B cell (primary cell): ENCODE results near the gene CRYAA. TPM values are rescaled to one million over a fixed set of nuclear protein-coding genes. Genes with fewer than 3 reads are reported as not detected.
A peak's percentile ranks its signal among the peaks of the same experiment; 100 is the strongest.
"Not testable (repeated sequence)": the region's sequence is repeated elsewhere in the genome, so short reads cannot be mapped to it uniquely, and the experiment has no call there.

Experiments used
- ATAC-seq: fragments of 200-7000 bp; cut with Tn5 transposase; one replicate; pipeline ENCODE4 v1.10.0; 2021; ENCODE audit warnings: low read depth, mild to moderate bottlenecking, moderate number of reproducible peaks, moderate library complexity
- CTCF ChIA-PET: fragments of 350-600 bp; sonication (Branson Sonifier 250); formaldehyde crosslinking; loops from one replicate; lab custom pipeline; 2021; ENCODE audit warnings: antibody characterized with exemption, inconsistent platforms; lab: Charles Lee
- POLR2A ChIA-PET: fragments of 350-600 bp; sonication (Branson Sonifier 250); formaldehyde crosslinking; loops from one replicate; lab custom pipeline; 2021; ENCODE audit warnings: antibody characterized with exemption; lab: Charles Lee
- DNase-seq: peaks from one replicate; pipeline ENCODE4 v3.0.0; 2013
- H2AFZ ChIP-seq: 2 replicates; pipeline ENCODE4 v1.6.1; 2012; ENCODE audit warnings: mild to moderate bottlenecking, low read depth, low read length; ENCODE audit not compliant: insufficient read depth, poor library complexity, severe bottlenecking
- H3K27ac ChIP-seq, 2 donors: 1 replicate in 1 of 2; 2 replicates in 1 of 2; pipeline ENCODE4 v1.5.1; 2012 to 2013; ENCODE audit warnings: low read length in 2 of 2, mild to moderate bottlenecking in 2 of 2, moderate library complexity in 1 of 2
- H3K27me3 ChIP-seq, 4 experiments: fragments of 200-600 bp in 1 of 4; sonication (generic) in 1 of 4; replicated peaks in 1 of 4; 1 replicate in 2 of 4; 2 replicates in 2 of 4; pipeline versions ENCODE4 v1.6.1 to v1.7.0; 2013 to 2016; ENCODE audit warnings: low read length in 3 of 4, mild to moderate bottlenecking in 2 of 4, mixed read lengths in 1 of 4, moderate library complexity in 1 of 4; ENCODE audit not compliant: insufficient read depth in 4 of 4, control insufficient read depth in 3 of 4; ENCODE audit errors: control extremely low read depth in 1 of 4
- H3K36me3 ChIP-seq, 2 experiments: replicated peaks in 1 of 2; 1 replicate in 1 of 2; 2 replicates in 1 of 2; pipeline versions ENCODE4 v1.6.1 to v1.7.1; 2013; ENCODE audit warnings: low read length in 1 of 2; ENCODE audit not compliant: insufficient read depth in 2 of 2, control insufficient read depth in 1 of 2; ENCODE audit errors: control extremely low read depth in 1 of 2, extremely low read depth in 1 of 2
- H3K4me1 ChIP-seq, 2 donors: fragments of 200-600 bp in 1 of 2; sonication (generic) in 1 of 2; 1 replicate in 1 of 2; 2 replicates in 1 of 2; pipeline versions ENCODE4 v1.5.1 to v1.6.1; 2013 to 2017; ENCODE audit warnings: low read length in 2 of 2; ENCODE audit not compliant: control insufficient read depth in 2 of 2, insufficient read depth in 2 of 2
- H3K4me2 ChIP-seq: replicated peaks from 2 replicates; pipeline ENCODE3; 2012; ENCODE audit warnings: mild to moderate bottlenecking, low read depth, low read length; ENCODE audit not compliant: poor library complexity, severe bottlenecking
- H3K4me3 ChIP-seq, 5 experiments: fragments of 200-600 bp in 1 of 5; sonication (generic) in 1 of 5; 1 replicate in 3 of 5; 2 replicates in 2 of 5; pipeline versions ENCODE4 v1.5.1 to v1.7.0; 2011 to 2016; ENCODE audit warnings: low read length in 4 of 5, mild to moderate bottlenecking in 4 of 5, low read depth in 2 of 5, control low read depth in 1 of 5, moderate library complexity in 1 of 5; ENCODE audit not compliant: insufficient read depth in 1 of 5; ENCODE audit errors: control extremely low read depth in 1 of 5, extremely low read depth in 1 of 5
- H3K79me2 ChIP-seq: fragments of 200-600 bp; sonication (generic); one replicate; pipeline ENCODE4 v1.6.0; 2016; ENCODE audit warnings: low read length; ENCODE audit not compliant: control insufficient read depth, insufficient read depth
- H3K9ac ChIP-seq: fragments of 200-600 bp; sonication (generic); 2 replicates; pipeline ENCODE4 v1.6.1; 2017; ENCODE audit warnings: mild to moderate bottlenecking, low read length, moderate library complexity
- H3K9me3 ChIP-seq, 3 donors: one replicate each; pipeline versions ENCODE4 v1.6.1 to v1.7.1; 2013; ENCODE audit warnings: low read length in 2 of 3; ENCODE audit not compliant: control insufficient read depth in 2 of 3, insufficient read depth in 1 of 3; ENCODE audit errors: control extremely low read depth in 1 of 3
- H4K20me1 ChIP-seq: 2 replicates; pipeline ENCODE4 v1.6.0; 2012; ENCODE audit warnings: mild to moderate bottlenecking, low read length; ENCODE audit not compliant: insufficient read depth, control insufficient read depth, poor library complexity, severe bottlenecking
- H3K27ac Mint-ChIP-seq: one replicate; pipeline ENCODE4 v1.8.0; 2021; ENCODE audit warnings: mixed read lengths
- H3K27me3 Mint-ChIP-seq: one replicate; pipeline ENCODE4 v1.8.0; 2021; ENCODE audit warnings: mixed read lengths
- H3K4me1 Mint-ChIP-seq: one replicate; pipeline ENCODE4 v1.8.0; 2021; ENCODE audit warnings: mixed read lengths
- H3K4me3 Mint-ChIP-seq: one replicate; pipeline ENCODE4 v1.8.0; 2021; ENCODE audit warnings: mixed read lengths
- H3K9me3 Mint-ChIP-seq: one replicate; pipeline ENCODE4 v1.8.0; 2022; ENCODE audit warnings: mixed read lengths; ENCODE audit not compliant: insufficient read depth
- WGBS: methylation state at CpG from one replicate; pipeline ENCODE4 v1.1.5; 2013; ENCODE audit warnings: missing lambda C conversion rate; ENCODE audit not compliant: insufficient coverage; 5-methylcytosine and 5-hydroxymethylcytosine counted together
- intact Hi-C: fragments of 100-400 bp; cut with micrococcal nuclease; formaldehyde crosslinking; loops from one replicate; pipeline ENCODE4 v1.10.0; 2022
- polyA plus RNA-seq: library from polyadenylated mRNA; depleted of rRNA; stranded (reverse); fragments of >200 nt; gene quantifications from 2 replicates; pipeline ENCODE4 v1.2.3, GENCODE V29; 2012
- total RNA-seq, 2 donors: library from RNA; stranded (reverse); fragments of 120-200 nt in 1 of 2; gene quantifications; 1 replicate in 1 of 2; 2 replicates in 1 of 2; pipeline versions ENCODE4 v1.2.3 to v1.2.4, GENCODE V29; 2013 to 2022

The CRYAA gene
- total and polyA plus RNA-seq, 2 donors (not counting 1 experiment from before 2014, with no cell fraction given), result not detected

DNA sequence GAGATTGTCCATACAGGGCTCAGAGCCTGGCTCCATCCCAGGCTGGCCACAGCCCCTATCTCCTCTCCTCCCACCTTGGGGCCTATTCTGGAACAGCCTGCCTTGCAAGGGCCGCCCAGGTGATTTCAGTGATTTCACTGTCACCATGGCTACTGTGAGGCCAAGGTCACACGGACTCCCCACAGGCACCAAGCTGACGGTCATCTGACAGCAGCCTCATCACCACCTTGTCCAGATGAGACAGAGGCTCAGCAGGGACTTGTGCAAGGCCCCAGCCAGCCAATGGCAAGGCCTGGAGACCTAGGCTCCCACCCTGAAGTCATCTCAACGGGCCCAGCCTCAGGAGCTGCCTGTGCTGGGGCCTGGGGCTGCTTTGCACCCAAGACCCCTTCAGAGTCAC lies 6.2 kb downstream of the CRYAA start:
- H3K4me2 ChIP-seq, H3K27me3 Mint-ChIP-seq, DNase-seq, ATAC-seq, H3K4me1 Mint-ChIP-seq, H3K27ac ChIP-seq, H3K4me1 ChIP-seq, H3K79me2 ChIP-seq, H3K9me3 Mint-ChIP-seq, H3K36me3 ChIP-seq, H3K4me3 ChIP-seq, POLR2A ChIA-PET, intact Hi-C loops, H3K27me3 ChIP-seq, CTCF ChIA-PET, H3K4me3 Mint-ChIP-seq, H3K9ac ChIP-seq, H3K9me3 ChIP-seq, H4K20me1 ChIP-seq, H3K27ac Mint-ChIP-seq, H2AFZ ChIP-seq: not testable (repeated sequence)
- WGBS, result no CpG with 5 or more reads among the region's 4 CpGs

DNA sequence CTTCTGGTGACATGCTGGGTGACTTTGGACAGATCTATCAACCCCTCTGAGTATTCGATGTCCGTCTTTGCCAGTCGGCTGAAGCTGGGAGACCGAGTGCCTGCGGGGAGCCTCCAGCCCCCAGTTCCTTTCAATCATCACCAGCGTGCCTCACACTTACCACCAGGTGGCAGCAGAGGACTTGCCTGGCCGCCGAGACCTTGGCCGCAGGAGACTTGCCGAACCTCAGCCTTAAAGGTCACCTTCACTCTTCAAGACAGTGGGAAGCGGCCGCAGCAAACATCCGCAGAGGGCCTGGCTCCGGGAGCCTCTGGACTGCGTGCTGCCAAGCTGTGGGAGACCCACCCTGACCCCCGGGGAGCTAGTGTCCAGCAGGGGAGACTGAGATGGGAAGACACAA lies 7.8 kb downstream of the CRYAA start:
- H3K27me3 Mint-ChIP-seq, H2AFZ ChIP-seq, H3K79me2 ChIP-seq, H3K4me1 ChIP-seq, H3K4me3 ChIP-seq, H3K9me3 ChIP-seq, H3K4me3 Mint-ChIP-seq, H3K9me3 Mint-ChIP-seq, H3K27ac ChIP-seq, H4K20me1 ChIP-seq, H3K27me3 ChIP-seq, H3K9ac ChIP-seq, H3K36me3 ChIP-seq, DNase-seq, H3K4me1 Mint-ChIP-seq, intact Hi-C loops, POLR2A ChIA-PET, CTCF ChIA-PET, H3K27ac Mint-ChIP-seq, H3K4me2 ChIP-seq: not testable (repeated sequence)
- peak; percentile 60 for ATAC-seq
- no CpG with 5 or more reads among the region's 16 CpGs for WGBS

DNA sequence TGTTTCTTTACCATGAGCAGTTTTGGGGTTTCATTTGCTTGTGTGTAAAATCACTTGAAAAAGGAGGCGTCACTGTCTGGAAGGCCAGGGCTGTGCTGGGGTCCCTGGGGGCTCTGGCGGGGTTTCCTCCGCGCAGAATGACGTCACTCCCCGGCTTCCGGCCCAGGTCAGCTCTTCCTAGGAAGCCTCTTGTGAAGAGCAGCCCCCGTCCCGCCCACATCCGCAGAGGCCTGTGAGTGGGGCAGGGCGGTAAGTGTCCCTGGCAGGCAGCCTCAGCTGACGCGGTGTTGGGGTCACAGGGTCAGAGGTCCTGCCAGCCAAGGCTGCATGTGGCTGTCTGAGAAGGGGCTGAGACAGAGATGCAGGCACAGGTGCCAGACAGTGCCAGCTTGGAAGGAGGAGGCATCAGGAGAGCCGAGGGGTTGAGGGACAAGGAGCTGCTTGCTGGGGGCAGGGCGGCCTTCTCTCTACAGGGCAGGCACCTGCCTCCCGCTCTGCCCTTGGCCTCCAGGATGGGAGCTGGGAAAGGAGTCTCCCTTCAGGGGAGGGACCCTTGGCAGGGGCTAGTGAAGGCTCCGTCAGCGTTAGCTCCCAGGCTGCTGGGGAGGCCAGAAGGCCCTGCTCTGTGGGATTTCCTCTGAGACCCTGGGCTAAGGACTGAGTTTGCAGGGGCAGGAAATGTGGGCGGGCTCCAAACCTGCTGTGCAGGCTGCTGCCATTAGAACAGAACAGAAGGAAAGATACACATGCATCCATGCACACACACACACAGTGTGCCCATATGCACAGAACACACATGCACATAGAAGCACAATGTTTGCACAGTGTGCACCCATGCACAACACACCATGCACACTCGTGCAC lies 8.5 kb downstream of the CRYAA start:
- H3K27ac Mint-ChIP-seq, H4K20me1 ChIP-seq, DNase-seq, H3K4me1 Mint-ChIP-seq, H3K27me3 ChIP-seq, H3K36me3 ChIP-seq, POLR2A ChIA-PET, H3K27me3 Mint-ChIP-seq, H3K27ac ChIP-seq, H3K4me3 ChIP-seq, H3K9ac ChIP-seq, H3K4me2 ChIP-seq, H3K4me1 ChIP-seq, H3K9me3 Mint-ChIP-seq, intact Hi-C loops, H3K9me3 ChIP-seq, CTCF ChIA-PET, H3K4me3 Mint-ChIP-seq, H2AFZ ChIP-seq, H3K79me2 ChIP-seq: not testable (repeated sequence)
- peak; percentile 90 for ATAC-seq
- no CpG with 5 or more reads among the region's 20 CpGs for WGBS

DNA sequence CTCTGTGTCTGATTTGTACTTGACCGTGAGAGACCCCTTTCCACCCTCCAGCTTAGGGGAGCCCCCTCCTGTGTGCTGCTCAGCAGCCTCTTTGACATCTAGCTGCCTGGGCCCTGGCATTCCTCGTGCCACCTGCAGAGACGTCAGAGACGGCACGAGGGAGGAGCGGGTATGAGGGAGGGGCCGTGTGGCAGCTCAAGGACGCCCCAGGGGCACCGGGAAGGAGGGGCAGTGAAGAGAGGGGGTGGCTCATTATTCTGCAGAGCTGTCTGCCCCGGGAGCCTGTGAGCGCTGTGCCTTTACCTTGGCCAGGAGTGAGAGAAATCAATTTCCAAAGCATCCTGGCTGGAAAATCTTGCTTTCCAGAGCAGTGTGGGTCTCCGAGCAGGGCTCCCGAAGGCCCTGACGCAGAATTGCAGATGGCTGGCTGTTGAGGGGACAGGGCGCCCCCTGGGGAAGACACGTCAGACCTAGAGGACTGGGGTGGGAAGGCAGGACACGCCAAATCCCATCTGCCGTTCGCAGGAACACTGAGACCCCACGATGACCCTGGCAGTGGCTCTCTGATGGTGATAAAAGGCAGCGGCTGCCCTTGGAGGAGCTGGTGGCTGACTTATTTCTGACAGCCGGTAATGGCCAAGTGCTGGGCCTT lies 9.5 kb downstream of the CRYAA start:
- no CpG with 5 or more reads among the region's 22 CpGs for WGBS
- not testable (repeated sequence) for H3K4me1 Mint-ChIP-seq

More for the DNA sequence above, 9.5 kb downstream of the CRYAA start:
- H3K27ac Mint-ChIP-seq, CTCF ChIA-PET, H3K27me3 ChIP-seq, H3K36me3 ChIP-seq, H3K79me2 ChIP-seq, H3K4me3 Mint-ChIP-seq, H3K9me3 ChIP-seq, POLR2A ChIA-PET, H3K27ac ChIP-seq, intact Hi-C loops, H3K27me3 Mint-ChIP-seq, H3K4me2 ChIP-seq, ATAC-seq, DNase-seq, H3K4me3 ChIP-seq, H4K20me1 ChIP-seq, H3K9ac ChIP-seq, H2AFZ ChIP-seq, H3K4me1 ChIP-seq, H3K9me3 Mint-ChIP-seq: not testable (repeated sequence)
